Thyroid gland (tissue), 4 donors: ENCODE data around the gene ANP32A.

Experiments used
- POLR2A ChIP-seq, 2 donors: fragments of 450-650 bp; IDR thresholded peaks; one replicate each; pipeline ENCODE4 v1.6.1; 2017; ENCODE audit warnings: antibody characterized with exemption in 2 of 2, mild to moderate bottlenecking in 2 of 2, moderate library complexity in 1 of 2
- TF ChIP-seq, protein P1 (sequence below), 6 experiments: fragments of 200-600 bp in 3 of 6; fragments of 450-650 bp in 3 of 6; sonication (generic) in 3 of 6; IDR thresholded peaks; one replicate each; pipeline ENCODE4 v1.5.1; 2016 to 2019; ENCODE audit warnings: antibody characterized with exemption in 6 of 6, mild to moderate bottlenecking in 2 of 6, inconsistent platforms in 1 of 6, moderate library complexity in 1 of 6

- TF ChIP-seq, protein P1, sequence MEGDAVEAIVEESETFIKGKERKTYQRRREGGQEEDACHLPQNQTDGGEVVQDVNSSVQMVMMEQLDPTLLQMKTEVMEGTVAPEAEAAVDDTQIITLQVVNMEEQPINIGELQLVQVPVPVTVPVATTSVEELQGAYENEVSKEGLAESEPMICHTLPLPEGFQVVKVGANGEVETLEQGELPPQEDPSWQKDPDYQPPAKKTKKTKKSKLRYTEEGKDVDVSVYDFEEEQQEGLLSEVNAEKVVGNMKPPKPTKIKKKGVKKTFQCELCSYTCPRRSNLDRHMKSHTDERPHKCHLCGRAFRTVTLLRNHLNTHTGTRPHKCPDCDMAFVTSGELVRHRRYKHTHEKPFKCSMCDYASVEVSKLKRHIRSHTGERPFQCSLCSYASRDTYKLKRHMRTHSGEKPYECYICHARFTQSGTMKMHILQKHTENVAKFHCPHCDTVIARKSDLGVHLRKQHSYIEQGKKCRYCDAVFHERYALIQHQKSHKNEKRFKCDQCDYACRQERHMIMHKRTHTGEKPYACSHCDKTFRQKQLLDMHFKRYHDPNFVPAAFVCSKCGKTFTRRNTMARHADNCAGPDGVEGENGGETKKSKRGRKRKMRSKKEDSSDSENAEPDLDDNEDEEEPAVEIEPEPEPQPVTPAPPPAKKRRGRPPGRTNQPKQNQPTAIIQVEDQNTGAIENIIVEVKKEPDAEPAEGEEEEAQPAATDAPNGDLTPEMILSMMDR (IDR thresholded peaks at IDR 0.05), result no peak
- no peak for TF ChIP-seq POLR2A (IDR thresholded peaks at IDR 0.05)
Observed at GRCh38 chr15:68834346-68834745, 13.7 kb upstream of the ANP32A start.
